H9 (cell line): ENCODE results near the gene ROBO1. TPM values are rescaled to one million over a fixed set of nuclear protein-coding genes. Genes with fewer than 3 reads are reported as not detected.

Source experiments
- DNase-seq: peaks from one replicate; pipeline ENCODE4 v3.0.0-alpha.2; 2017
- H2AFZ ChIP-seq: one replicate; pipeline ENCODE4 v1.6.1; 2013; ENCODE audit warnings: mild to moderate bottlenecking, low read length, control low read depth, moderate library complexity
- H2AK5ac ChIP-seq: 2 replicates; pipeline ENCODE4 v1.6.1; 2013; ENCODE audit warnings: low read length, control low read depth, mixed read lengths; ENCODE audit not compliant: insufficient read length
- H2BK120ac ChIP-seq: one replicate; pipeline ENCODE4 v1.6.1; 2013; ENCODE audit warnings: low read depth, mild to moderate bottlenecking, low read length, control low read depth, inconsistent platforms; ENCODE audit not compliant: poor library complexity, severe bottlenecking
- H2BK12ac ChIP-seq: 2 replicates; pipeline ENCODE4 v1.6.1; 2013; ENCODE audit warnings: low read length, control low read depth, mixed read lengths, low read depth; ENCODE audit not compliant: insufficient read length
- H2BK15ac ChIP-seq: 2 replicates; pipeline ENCODE4 v1.6.1; 2013; ENCODE audit warnings: low read depth, low read length, control low read depth
- H2BK20ac ChIP-seq: one replicate; pipeline ENCODE4 v1.6.1; 2013; ENCODE audit warnings: low read depth, mild to moderate bottlenecking, low read length, control low read depth, inconsistent platforms; ENCODE audit not compliant: poor library complexity, severe bottlenecking
- H2BK5ac ChIP-seq: 2 replicates; pipeline ENCODE4 v1.6.1; 2013; ENCODE audit warnings: low read length, control low read depth, mixed read lengths; ENCODE audit not compliant: insufficient read length
- H3K14ac ChIP-seq: 2 replicates; pipeline ENCODE4 v1.6.1; 2013; ENCODE audit warnings: low read length, control low read depth; ENCODE audit not compliant: insufficient read depth
- H3K18ac ChIP-seq: 2 replicates; pipeline ENCODE4 v1.6.1; 2013; ENCODE audit warnings: low read depth, mild to moderate bottlenecking, mixed read lengths, low read length, control low read depth; ENCODE audit not compliant: insufficient read length
- H3K23ac ChIP-seq: 2 replicates; pipeline ENCODE4 v1.6.1; 2013; ENCODE audit warnings: low read length, control low read depth, mixed read lengths, low read depth; ENCODE audit not compliant: insufficient read length
- H3K23me2 ChIP-seq: 2 replicates; pipeline ENCODE4 v1.6.1; 2013; ENCODE audit warnings: low read depth, mild to moderate bottlenecking, mixed read lengths, low read length, control low read depth; ENCODE audit not compliant: insufficient read length, poor library complexity, severe bottlenecking
- H3K27ac ChIP-seq: 2 replicates; pipeline ENCODE4 v1.5.1; 2013; ENCODE audit warnings: low read length, control low read depth, mixed read lengths, low read depth; ENCODE audit not compliant: insufficient read length
- H3K27me3 ChIP-seq: 2 replicates; pipeline ENCODE4 v1.6.1; 2013; ENCODE audit warnings: low read length, control low read depth, inconsistent platforms; ENCODE audit not compliant: insufficient read depth
- H3K4ac ChIP-seq: 2 replicates; pipeline ENCODE4 v1.6.1; 2013; ENCODE audit warnings: low read depth, mild to moderate bottlenecking, control low read depth, inconsistent platforms, low read length, moderate library complexity
- H3K4me1 ChIP-seq: 2 replicates; pipeline ENCODE4 v1.6.1; 2013; ENCODE audit warnings: low read length, control low read depth, inconsistent platforms; ENCODE audit not compliant: insufficient read depth
- H3K4me2 ChIP-seq: 2 replicates; pipeline ENCODE4 v1.6.1; 2013; ENCODE audit warnings: low read length, control low read depth, mixed read lengths; ENCODE audit not compliant: insufficient read length, insufficient read depth
- H3K56ac ChIP-seq: 2 replicates; pipeline ENCODE4 v1.6.1; 2013; ENCODE audit warnings: low read depth, mild to moderate bottlenecking, mixed read lengths, low read length, control low read depth; ENCODE audit not compliant: insufficient read length
- H3K79me1 ChIP-seq: 2 replicates; pipeline ENCODE4 v1.6.1; 2013; ENCODE audit warnings: low read depth, mild to moderate bottlenecking, moderate library complexity, low read length, control low read depth, inconsistent platforms; ENCODE audit not compliant: insufficient read depth, poor library complexity, severe bottlenecking
- H3K79me2 ChIP-seq: 2 replicates; pipeline ENCODE4 v1.6.1; 2013; ENCODE audit warnings: low read length, control low read depth, inconsistent platforms; ENCODE audit not compliant: insufficient read depth
- H3K9ac ChIP-seq: 2 replicates; pipeline ENCODE4 v1.6.1; 2013; ENCODE audit warnings: low read length, control low read depth, mixed read lengths; ENCODE audit not compliant: insufficient read length; ENCODE audit errors: extremely low read depth
- H3K9me3 ChIP-seq: one replicate; pipeline ENCODE4 v1.6.1; 2013; ENCODE audit warnings: low read depth, low read length, inconsistent platforms; ENCODE audit not compliant: control insufficient read depth
- H3T11ph ChIP-seq: one replicate; pipeline ENCODE4 v1.6.1; 2013; ENCODE audit warnings: mild to moderate bottlenecking, low read length, control low read depth, inconsistent platforms
- H4K20me1 ChIP-seq: one replicate; pipeline ENCODE4 v1.6.1; 2013; ENCODE audit not compliant: control insufficient read depth, insufficient read length, insufficient read depth
- H4K5ac ChIP-seq: 2 replicates; pipeline ENCODE4 v1.6.1; 2013; ENCODE audit warnings: low read depth, mild to moderate bottlenecking, mixed read lengths, low read length, control low read depth; ENCODE audit not compliant: insufficient read length
- H4K8ac ChIP-seq: replicated peaks from 2 replicates; pipeline ENCODE4 v1.6.1; 2013; ENCODE audit warnings: low read length, control low read depth, mixed read lengths, low read depth; ENCODE audit not compliant: insufficient read length
- H4K91ac ChIP-seq: 2 replicates; pipeline ENCODE4 v1.6.1; 2013; ENCODE audit warnings: low read depth, mild to moderate bottlenecking, moderate library complexity, mixed read lengths, low read length, control low read depth; ENCODE audit not compliant: insufficient read length
- H3K27ac Mint-ChIP-seq, 3 experiments: 2 replicates in 2 of 3; 3 replicates in 1 of 3; pipeline ENCODE4 v1.8.0; 2020 to 2021; ENCODE audit warnings: mixed read lengths in 3 of 3, mild to moderate bottlenecking in 1 of 3, moderate library complexity in 1 of 3
- H3K27me3 Mint-ChIP-seq: 2 replicates; pipeline ENCODE4 v1.8.0; 2021; ENCODE audit warnings: low read depth, mild to moderate bottlenecking, moderate library complexity, mixed read lengths
- H3K36me3 Mint-ChIP-seq, 3 experiments: 2 replicates in 2 of 3; 3 replicates in 1 of 3; pipeline ENCODE4 v1.8.0; 2020 to 2021; ENCODE audit warnings: low read depth in 3 of 3, mixed read lengths in 3 of 3; ENCODE audit not compliant: insufficient read depth in 1 of 3
- H3K4me1 Mint-ChIP-seq, 2 experiments: 2 replicates each; pipeline ENCODE4 v1.8.0; 2020; ENCODE audit warnings: mixed read lengths in 2 of 2
- H3K4me3 Mint-ChIP-seq, 2 experiments: 2 replicates in 1 of 2; 3 replicates in 1 of 2; pipeline ENCODE4 v1.8.0; 2020 to 2021; ENCODE audit warnings: mild to moderate bottlenecking in 2 of 2, mixed read lengths in 2 of 2, moderate library complexity in 1 of 2
- H3K9me3 Mint-ChIP-seq, 2 experiments: 2 replicates in 1 of 2; 3 replicates in 1 of 2; pipeline ENCODE4 v1.8.0; 2020; ENCODE audit warnings: mild to moderate bottlenecking in 2 of 2, mixed read lengths in 2 of 2, moderate library complexity in 1 of 2
- WGBS: extraction: QIAGEN DNeasy Blood & Tissue Kit; methylation state at CpG from one replicate; pipeline ENCODE4 v1.1.7; 2013; ENCODE audit warnings: missing lambda C conversion rate, low lambda C conversion rate, mixed read lengths; ENCODE audit not compliant: insufficient read length; ENCODE audit errors: extremely low coverage; 5-methylcytosine and 5-hydroxymethylcytosine counted together
- total RNA-seq: library from RNA; stranded (reverse); gene quantifications from 2 replicates; pipeline ENCODE4 v1.2.1, GENCODE V29; 2021
- TF ChIP-seq, protein P1 (sequence below): fragments of 200-600 bp; sonication (generic); conservative IDR thresholded peaks from 3 replicates; pipeline ENCODE4 v1.8.0; 2021; ENCODE audit warnings: antibody characterized with exemption, mild to moderate bottlenecking

Gene ROBO1
- total RNA-seq, 1 experiment from 2014 or later = 62.7 TPM

DNA sequence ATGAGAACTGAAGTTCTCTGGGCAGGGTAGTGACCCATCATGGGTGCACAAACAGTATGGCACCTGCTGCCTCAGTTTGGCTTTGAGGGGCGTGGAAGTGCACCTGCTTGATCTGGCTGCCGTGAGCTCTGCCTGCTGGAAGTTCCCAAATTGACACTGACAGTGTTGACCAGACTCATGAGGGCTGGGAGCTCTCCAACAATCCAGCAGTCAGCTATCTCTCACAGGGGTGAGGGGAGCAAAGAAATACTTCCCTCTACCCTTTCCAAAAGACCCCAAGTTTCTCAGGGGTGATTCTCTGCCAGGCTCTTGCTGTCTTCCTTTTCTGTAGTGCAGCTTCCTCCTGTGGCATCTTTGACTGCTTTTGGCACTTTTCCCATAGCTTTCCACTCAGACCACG lies 49.4 kb upstream of the ROBO1 start:
- H2BK20ac ChIP-seq = no peak overlapping the region
- Mint-ChIP-seq H3K27me3 (no peaks in the 10 kb centered on the region), H3K36me3 (peaks cover 0 to 18% (median 9%) of the 10 kb centered on the region in 3 experiments; a peak in 5 of 7 replicates), H3K27ac (no peak overlapping the region), H3K4me3 (no peak overlapping the region), H3K4me1 (peaks cover 3% of the 10 kb centered on the region in 2 experiments; a peak in 3 of 4 replicates), H3K9me3 (peaks cover 20 to 21% of the 10 kb centered on the region in 2 experiments)
- no peak overlapping the region for H3K4ac ChIP-seq
- H2BK15ac ChIP-seq = no peak overlapping the region
- H3K14ac ChIP-seq = no peak overlapping the region
- H3K4me1 ChIP-seq = no peaks in the 10 kb centered on the region
- H3K23me2 ChIP-seq = no peaks in the 10 kb centered on the region
- H3K23ac ChIP-seq = no peak overlapping the region
- no peak overlapping the region for H3K4me2 ChIP-seq
- H3T11ph ChIP-seq = no peak overlapping the region
- H3K9me3 ChIP-seq = no peaks in the 10 kb centered on the region
- no peak overlapping the region for H4K5ac ChIP-seq
- DNase-seq = no peak
- no peak overlapping the region for H4K91ac ChIP-seq
- H3K9ac ChIP-seq = no peak overlapping the region
- no peaks in the 10 kb centered on the region for H3K27me3 ChIP-seq
- no CpG with 5 or more reads among the region's 3 CpGs for WGBS
- no peak overlapping the region for H2AFZ ChIP-seq
- H3K79me1 ChIP-seq = no peaks in the 10 kb centered on the region
- no peak overlapping the region for H3K27ac ChIP-seq
- no peak overlapping the region for H3K18ac ChIP-seq
- H2BK12ac ChIP-seq = no peak overlapping the region
- TF ChIP-seq, protein P1, sequence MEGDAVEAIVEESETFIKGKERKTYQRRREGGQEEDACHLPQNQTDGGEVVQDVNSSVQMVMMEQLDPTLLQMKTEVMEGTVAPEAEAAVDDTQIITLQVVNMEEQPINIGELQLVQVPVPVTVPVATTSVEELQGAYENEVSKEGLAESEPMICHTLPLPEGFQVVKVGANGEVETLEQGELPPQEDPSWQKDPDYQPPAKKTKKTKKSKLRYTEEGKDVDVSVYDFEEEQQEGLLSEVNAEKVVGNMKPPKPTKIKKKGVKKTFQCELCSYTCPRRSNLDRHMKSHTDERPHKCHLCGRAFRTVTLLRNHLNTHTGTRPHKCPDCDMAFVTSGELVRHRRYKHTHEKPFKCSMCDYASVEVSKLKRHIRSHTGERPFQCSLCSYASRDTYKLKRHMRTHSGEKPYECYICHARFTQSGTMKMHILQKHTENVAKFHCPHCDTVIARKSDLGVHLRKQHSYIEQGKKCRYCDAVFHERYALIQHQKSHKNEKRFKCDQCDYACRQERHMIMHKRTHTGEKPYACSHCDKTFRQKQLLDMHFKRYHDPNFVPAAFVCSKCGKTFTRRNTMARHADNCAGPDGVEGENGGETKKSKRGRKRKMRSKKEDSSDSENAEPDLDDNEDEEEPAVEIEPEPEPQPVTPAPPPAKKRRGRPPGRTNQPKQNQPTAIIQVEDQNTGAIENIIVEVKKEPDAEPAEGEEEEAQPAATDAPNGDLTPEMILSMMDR = no peak
- no peak overlapping the region for H2BK5ac ChIP-seq
- no peaks in the 10 kb centered on the region for H4K20me1 ChIP-seq
- no peak overlapping the region for H3K56ac ChIP-seq
- no peak overlapping the region for H4K8ac ChIP-seq
- H3K79me2 ChIP-seq = no peaks in the 10 kb centered on the region
- H2AK5ac ChIP-seq = no peak overlapping the region
- no peak overlapping the region for H2BK120ac ChIP-seq
